Astrocyte of the spinal cord (primary cell): Measurements from ENCODE around the gene IL19.
A peak's percentile ranks its signal among the peaks of the same experiment; 100 is the strongest.

Experiments
- DNase-seq: peaks from one replicate; pipeline ENCODE4 v3.0.0; 2011; ENCODE audit warnings: low read depth, low spot score
- H3K4me3 ChIP-seq: 2 replicates; pipeline ENCODE4 v1.5.1; 2011; ENCODE audit warnings: low read depth, mild to moderate bottlenecking, low read length, moderate library complexity
- CTCF ChIP-seq: IDR thresholded peaks from 2 replicates; pipeline ENCODE4 v1.5.1; 2012; ENCODE audit warnings: low read depth, mild to moderate bottlenecking, low read length, inconsistent platforms
- in situ Hi-C: cut with HindIII; loops from 2 replicates; pipeline ENCODE4 v1.10.0; 2017; ENCODE audit warnings: low sequenced_read_pairs

Gene IL19

GRCh38 chr1:206734499-206735142 lies 36.0 kb upstream of the IL19 start:
- peak; percentile 83 for TF ChIP-seq CTCF
- in situ Hi-C loops = loop anchor here (25.0 kb wide), 1 partner anchor 97 kb away; the partner anchor contains the start of gene DYRK3
- H3K4me3 ChIP-seq = no peak overlapping the region
- DNase-seq = no peak

GRCh38 chr1:206735553-206736031 lies 35.0 kb upstream of the IL19 start:
- no peak overlapping the region for H3K4me3 ChIP-seq
- DNase-seq = peak; percentile 40
- in situ Hi-C loops = loop anchor here (25.0 kb wide), 1 partner anchor 98 kb away; the partner anchor contains the start of gene DYRK3
- TF ChIP-seq CTCF = no peak

- TF ChIP-seq CTCF = no peak
- no peak overlapping the region for H3K4me3 ChIP-seq
- DNase-seq = no peak
- in situ Hi-C loops = loop anchor here (25.0 kb wide), 1 partner anchor 100 kb away; the partner anchor contains the start of gene DYRK3
These were observed 33.5 kb upstream of the IL19 start for GRCh38 chr1:206736878-206737728.

GRCh38 chr1:206737729-206738201 lies 32.8 kb upstream of the IL19 start:
- H3K4me3 ChIP-seq = no peak overlapping the region
- no peak for TF ChIP-seq CTCF
- in situ Hi-C loops = loop anchor here (25.0 kb wide), 1 partner anchor 100 kb away; the partner anchor contains the start of gene DYRK3
- DNase-seq = no peak

GRCh38 chr1:206738370-206739366 lies 31.9 kb upstream of the IL19 start:
- H3K4me3 ChIP-seq = no peak overlapping the region
- in situ Hi-C loops = loop anchor here (25.0 kb wide), 1 partner anchor 101 kb away; the partner anchor contains the start of gene DYRK3
- DNase-seq = no peak
- no peak for TF ChIP-seq CTCF
